Measurements from ENCODE around the gene CSTPP1.
"Not testable (repeated sequence)": the region's sequence is repeated elsewhere in the genome, so short reads cannot be mapped to it uniquely, and the experiment has no call there.

CSTPP1 gene

DNA sequence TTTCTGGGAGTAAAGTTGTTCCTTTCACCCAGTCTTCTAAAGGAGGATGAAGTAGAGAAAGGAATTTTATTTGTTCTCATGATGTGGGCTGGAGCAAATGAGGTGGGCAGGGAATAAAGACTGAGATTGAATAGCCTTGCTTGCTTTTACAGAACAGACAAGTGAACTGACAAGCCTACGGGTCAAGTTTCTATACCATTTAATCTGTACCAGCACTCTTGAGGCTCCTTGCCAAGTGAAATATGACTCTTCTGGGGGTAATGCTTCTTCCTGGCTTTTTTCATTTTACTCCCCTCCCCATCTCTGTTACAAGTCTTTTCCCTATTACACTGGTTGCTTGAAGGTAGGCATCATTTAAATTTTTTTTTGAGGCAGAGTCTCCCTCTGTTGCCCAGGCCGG is 54.8 kb downstream of the CSTPP1 start:
- DNase-seq (ENCODE audit: low read depth) = no peak

DNA sequence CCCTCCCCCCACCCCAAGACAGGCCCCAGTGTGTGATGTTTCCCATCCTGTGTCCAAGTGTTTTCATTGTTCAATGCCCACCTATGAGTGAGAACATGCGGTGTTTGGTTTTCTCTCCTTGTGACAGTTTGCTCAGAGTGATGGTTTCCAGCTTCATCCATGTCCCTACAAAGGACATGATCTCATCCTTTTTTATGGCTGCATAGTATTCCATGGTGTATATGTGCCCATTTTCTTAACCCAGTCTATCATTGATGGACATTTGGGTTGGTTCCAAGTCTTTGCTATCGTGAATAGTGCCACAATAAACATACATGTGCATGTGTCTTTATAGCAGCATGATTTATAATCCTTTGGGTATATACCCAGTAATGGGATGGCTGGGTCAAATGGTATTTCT is 55.8 kb downstream of the CSTPP1 start:
- DNase-seq (ENCODE audit: low read depth) = not testable (repeated sequence)

DNA sequence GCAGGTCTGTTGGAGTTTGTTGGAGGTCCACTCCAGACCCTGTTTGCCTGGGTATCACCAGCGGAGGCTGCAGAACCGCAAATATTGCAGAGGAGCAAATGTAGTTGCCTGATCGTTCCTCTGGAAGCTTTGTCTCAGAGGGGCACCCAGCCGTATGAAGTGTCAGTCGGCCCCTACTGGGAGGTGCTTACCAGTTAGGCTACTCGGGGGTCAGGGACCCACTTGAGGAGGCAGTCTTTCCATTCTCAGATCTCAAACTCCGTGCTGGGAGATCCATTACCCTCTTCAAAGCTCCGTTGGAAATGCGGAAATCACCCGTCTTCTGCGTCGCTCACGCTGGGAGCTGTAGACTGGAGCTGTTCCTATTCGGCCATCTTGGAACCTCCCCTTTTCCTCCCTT is 61.2 kb downstream of the CSTPP1 start:
- not testable (repeated sequence) for DNase-seq (ENCODE audit: low read depth)

DNA sequence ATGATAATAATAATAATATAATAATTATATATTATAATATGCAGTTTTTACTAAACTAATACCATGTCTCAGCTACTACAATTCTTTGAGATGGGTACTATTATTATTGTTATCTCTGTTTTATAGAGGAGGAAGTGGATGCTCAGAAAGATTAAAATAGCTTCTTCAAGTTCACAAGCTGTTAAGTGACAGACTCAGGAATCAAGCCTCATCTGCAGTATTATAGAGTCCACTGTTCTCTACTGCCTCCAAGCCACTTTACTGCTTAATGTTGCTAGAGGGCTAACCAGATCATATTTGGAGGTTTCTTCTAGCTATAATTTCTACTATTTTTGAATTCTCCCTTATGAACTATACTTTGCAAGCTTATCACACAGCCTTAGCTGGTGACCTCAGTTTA is 62.7 kb downstream of the CSTPP1 start:
- no peak for DNase-seq (ENCODE audit: low read depth)

DNA sequence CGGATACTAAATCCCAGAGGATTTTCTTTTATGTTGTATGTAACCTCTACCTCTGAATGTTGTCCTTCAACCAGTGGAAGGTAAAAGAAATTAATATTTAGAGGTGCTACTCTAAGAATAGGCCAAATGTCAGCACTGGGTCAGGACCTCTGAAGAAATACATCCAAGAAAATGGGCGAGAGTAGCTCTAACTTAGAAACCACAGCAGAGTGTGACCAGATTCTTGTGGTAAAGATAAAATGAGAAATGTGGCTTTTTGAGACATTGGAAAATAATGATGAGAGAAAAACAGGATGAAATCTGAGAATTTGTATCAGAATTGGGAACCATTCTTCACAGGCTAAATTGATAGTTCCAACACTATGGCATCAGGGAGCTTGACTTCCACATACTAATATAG is 63.5 kb downstream of the CSTPP1 start:
- DNase-seq (ENCODE audit: low read depth) = no peak

DNA sequence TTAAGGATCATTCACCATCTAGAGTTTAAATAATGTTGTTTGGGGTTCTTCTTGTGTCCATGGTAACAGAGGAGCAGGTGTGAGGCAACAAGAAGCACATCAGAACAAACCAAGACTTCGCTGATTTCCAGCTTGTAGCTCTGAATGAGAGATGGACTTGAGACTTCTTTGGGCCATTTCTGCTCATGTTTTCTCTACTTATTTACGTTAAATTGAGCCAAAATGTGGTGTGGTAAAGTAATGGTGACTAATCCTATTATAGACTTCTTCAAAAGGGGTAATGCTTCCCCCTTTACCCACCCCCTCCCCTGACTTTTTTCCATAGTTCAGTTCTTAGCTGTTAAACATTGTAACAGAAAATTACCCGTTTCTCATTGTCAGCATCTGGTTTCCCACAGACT is 65.2 kb downstream of the CSTPP1 start:
- no peak for DNase-seq (ENCODE audit: low read depth)

DNA sequence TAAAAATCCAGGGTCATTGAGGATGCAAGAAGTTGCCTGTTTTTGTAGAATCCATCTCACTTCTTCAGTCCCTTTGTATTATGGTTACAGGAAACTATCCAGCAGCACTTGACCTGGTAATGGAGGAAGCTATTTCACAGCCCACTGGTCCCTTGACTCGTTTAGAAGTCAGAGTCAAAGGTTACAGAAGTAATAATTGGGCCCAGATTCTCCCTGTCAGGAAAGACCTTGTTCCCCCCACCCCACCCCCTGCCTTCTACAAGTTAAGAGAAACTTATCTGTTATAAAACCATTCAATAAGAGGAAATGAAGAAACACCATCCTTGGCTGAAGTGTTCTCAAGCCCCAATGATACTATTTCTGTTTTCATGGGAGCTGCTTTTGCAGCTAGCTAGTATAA is 65.8 kb downstream of the CSTPP1 start:
- DNase-seq (ENCODE audit: low read depth) = no peak

DNA sequence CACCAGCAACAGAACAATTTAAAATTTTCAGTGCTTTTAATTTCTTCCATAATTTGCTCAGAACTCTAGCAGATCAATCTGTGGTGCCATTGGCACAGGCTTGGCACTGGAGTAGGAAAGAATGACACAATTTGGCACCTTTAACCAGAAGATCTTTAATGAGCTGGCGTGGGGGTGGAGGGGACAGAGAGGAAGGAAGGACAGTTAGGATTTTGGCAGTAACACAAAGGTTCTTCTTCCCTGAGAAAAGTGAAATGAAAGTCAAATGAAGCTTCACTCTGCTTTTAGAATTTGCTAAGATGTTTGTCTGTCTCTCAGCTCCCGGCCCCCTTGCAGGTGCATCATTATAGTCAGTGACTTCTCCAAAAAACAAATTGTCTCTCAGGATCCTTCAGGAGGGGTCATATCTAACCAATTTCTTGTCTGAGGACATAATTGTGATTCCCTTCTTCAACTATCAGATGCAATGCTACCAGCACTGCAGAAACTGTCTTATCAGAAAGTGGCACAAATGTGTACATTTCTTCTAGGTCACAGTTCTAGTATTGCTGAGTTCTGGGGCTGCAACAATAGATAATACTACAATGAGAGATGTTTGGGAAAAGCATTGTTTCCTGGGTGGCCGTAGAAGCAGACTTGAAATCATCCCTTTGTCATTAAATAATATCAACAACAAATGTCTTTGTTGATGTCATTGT is 66.8 kb downstream of the CSTPP1 start:
- DNase-seq (ENCODE audit: low read depth) = no peak

DNA sequence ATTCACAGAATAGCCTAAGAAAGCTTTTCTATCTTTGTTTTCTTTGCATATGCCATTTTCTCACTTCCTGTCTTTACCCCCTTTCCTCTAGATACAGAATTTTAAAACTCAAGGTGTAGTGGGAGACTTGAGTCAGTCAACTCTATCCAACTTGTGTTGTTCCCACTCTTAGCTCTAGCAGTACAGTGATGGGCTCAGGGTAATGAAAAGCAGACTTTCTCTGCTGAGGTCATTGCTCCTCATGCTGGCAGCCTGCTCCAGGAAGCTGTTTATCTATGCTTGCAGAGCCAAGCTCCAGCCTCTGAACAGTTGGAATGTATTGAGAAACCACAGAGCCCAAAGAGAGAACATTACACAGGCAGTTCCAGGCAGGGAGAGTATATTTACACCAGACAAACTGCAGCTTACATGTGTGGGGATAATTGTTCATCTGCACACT is 68.1 kb downstream of the CSTPP1 start:
- DNase-seq (ENCODE audit: low read depth) = no peak

DNA sequence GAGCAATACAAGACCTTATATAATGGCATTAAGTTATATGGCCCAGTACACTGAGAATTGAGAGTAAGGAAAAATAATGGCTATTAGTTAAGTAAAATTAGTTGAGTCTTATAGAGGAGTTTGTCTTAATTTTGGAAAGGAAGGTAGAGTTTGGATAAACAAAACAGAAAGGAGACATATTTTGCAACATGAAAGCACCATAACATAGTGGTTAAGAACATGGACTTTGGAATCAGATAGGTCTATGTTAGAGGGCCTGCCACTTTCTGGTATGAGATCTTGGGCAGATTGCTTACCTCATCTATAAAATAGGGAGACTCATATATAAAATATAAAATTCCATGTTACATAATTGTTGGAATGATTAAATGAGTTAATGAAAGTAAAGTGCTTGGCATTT is 68.9 kb downstream of the CSTPP1 start:
- DNase-seq (ENCODE audit: low read depth) = no peak

DNA sequence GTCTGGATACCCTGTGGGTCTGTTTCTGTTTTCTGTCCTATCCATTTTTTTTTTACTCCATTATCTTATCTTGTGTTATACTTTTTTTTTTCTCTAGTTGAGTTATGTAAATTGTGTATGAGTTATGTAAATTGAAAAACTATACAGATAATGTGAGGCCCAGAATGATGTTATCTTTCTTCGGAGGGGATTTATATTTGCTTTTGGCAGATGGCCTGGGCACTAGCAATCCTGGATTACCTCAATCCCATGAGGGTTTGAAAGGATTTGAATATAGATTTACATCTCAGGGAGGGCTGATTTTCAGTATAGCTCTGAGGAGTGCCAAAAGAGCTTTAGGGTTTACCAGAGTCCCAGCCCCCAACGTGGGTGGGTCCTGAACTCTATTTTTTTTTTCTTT is 71.0 kb downstream of the CSTPP1 start:
- DNase-seq (ENCODE audit: low read depth) = no peak

DNA sequence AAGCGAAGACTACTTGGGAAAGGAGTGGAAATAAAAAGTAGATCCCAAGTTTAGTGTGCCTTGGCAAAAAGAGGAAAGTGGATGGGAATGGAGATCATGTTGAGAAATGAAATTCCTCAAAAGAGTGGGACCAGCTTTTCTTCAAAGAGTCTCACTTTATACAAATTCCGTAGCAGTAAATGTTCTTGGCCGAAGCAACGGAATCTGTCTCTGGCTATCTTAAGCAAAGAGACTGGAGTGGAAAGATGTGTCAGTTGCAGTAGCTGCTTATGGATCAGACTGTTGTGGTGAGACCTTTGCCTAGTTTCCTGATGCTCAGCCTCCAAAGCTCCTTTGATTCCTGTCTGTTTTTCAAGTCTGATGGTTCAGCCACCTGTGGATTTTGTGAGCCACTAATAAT is 73.6 kb downstream of the CSTPP1 start:
- DNase-seq (ENCODE audit: low read depth) = no peak

DNA sequence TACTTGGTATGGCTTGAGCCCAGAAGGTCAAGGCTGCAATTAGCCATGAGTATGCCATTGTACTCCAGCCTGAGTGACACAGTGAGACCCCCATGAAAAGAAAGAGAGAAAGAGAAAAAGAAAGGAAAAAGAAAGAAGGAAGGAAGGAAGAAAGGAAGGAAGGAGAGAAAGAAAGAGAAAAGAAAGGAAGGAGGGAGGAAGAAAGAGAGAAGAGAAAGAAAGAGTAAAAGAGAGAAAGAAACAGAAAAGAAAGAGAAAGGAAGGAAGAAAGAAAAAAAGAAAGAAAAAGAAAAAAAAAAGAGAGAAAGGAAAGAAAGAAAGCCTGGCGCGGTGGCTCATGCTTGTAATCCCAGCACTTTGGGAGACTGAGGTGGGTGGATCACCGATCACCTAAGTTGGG is 77.5 kb downstream of the CSTPP1 start:
- no peak for DNase-seq (ENCODE audit: low read depth)

DNA sequence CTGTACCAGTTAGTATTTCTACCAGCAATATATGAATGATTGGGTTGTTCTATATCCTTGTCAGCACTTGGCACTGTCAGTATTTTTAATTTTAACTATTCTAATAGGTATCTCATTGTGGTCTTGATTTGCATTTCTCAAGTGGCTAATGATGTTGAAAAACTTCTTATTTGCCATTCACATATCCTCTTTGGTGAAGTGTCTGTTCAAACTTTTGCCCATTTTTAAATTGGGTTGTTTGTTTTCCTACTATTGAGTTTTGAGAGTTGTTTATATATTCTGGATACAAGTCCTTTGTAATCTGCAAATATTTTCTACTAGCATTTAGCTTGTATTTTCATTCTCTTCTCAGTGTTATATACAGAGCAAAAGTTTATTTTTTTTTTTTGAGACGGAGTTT is 82.1 kb downstream of the CSTPP1 start:
- no peak for DNase-seq (ENCODE audit: low read depth)

DNA sequence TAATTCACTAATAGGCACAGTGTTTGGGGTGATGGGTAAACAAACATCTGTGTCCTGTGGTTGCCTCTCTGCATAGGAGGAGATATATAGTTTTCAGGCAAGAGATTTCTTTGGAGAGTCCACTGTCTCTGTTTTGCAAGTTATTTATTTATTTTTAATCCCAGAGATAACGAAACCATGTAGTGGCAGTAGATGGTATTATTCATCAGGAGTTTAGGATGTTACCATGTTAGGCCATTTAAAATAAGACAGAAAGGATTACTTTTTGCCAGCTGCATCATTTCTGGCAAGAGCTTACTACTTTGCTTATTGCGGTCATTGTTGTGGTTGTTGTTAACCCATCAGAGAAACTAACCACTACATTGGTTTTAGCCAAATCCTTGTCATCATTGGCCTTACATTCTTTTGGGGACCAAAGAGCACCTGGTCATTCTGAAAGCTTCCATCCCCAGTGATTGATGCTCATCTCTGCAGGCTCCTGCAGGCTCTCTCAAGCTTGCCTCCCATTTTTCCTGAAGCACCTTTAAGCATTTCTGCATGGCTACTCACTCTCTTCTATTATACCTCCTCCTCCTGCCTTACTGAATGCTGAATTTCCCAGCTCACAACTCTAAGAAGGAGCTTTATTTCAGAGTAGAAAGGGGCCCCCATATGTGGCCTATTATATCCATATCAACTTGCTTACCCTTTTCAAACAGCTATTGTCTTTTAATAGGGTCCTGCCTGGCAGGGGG is 84.4 kb downstream of the CSTPP1 start:
- DNase-seq (ENCODE audit: low read depth) = no peak

DNA sequence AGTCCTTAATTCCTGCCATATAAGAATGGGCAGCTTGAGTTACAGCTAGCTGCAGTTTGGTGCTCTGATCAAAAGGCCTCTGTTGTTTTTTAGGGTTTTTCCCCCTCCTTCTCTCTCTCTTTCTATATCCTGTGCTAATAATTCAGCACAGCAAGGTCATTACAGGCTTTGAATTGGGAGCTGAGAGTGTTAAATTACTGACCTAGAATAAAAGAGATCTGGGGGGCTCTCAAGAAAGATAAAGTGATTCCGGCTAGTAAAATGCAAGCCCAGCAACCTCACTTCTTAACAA is 84.9 kb downstream of the CSTPP1 start:
- DNase-seq (ENCODE audit: low read depth) = no peak

DNA sequence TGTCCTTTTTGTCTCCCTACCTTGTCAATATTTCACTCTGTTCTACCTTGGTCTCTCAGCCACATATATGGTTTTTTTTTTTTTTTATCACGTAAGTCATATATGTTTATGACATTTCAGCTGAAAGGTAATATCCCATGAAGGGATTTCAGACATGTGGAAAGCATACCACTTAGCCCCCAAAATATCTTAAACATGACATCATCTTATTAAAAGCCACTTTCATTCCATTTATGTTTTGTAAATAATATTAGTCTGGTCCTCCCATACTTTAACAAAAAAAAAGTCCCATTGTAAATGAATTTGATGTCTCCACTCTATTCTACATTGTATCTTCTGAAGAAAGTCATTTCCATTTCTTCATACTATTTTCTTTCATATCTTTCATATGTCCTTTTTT is 85.4 kb downstream of the CSTPP1 start:
- no peak for DNase-seq (ENCODE audit: low read depth)

DNA sequence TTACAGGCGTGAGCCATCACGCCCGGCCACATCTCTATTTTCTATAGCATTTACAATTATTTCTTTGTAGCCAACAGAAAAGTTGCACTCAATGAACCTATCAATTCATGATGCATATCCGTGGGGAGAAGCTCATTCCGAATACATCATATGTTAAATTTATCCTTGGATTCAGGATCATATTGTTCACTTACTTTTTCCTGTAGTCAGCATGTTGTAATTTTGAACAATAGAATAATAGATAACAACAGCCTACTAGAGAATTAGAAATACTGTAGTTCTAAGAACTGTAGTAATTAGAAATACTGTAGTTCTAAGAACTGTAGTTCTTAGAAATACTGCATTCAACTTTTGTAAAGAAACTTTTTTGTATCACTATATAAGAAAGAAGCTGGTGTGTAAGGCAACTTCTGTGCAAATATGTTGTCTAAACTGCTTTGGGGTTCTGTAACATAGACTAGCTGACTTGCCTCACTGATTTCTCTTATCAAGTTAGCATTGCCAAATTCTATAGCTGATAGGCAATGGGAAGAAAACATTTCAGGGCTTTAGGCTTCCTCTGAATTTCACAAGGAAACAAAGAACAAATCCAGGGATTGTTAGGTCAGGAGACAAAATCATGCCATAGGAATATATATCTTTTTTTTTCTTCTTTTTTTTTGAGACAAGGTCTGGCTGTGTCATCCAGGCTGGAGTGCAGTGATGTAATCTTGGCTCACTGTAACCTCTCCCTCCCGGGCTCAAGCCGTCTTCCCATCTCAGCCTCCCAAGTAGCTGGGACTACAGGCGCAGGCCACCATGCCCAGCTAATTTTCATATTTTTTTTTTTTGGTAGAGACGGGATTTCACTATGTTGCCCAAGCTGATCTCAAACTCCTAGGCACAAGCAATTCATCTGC is 91.9 kb downstream of the CSTPP1 start:
- DNase-seq (ENCODE audit: low read depth) = no peak

DNA sequence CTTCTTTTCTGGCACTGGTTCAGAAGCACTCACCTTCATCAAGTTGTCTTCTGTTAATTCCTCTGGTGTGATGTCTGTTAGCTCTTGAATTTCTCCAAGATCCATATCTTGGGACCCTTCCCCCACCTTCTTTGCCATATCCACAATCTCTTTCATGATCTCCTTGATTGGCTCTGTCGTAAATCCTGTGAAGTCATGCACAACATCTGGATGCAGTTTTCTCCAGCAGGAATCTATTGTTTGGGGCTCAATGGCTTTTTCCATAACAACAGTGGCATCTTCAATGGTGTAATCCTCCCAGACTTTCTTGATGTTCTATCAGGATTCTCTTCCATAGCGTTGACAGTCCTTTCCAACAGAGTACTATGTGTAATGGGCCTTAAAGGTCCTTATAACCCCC is 96.9 kb downstream of the CSTPP1 start:
- DNase-seq (ENCODE audit: low read depth) = no peak

DNA sequence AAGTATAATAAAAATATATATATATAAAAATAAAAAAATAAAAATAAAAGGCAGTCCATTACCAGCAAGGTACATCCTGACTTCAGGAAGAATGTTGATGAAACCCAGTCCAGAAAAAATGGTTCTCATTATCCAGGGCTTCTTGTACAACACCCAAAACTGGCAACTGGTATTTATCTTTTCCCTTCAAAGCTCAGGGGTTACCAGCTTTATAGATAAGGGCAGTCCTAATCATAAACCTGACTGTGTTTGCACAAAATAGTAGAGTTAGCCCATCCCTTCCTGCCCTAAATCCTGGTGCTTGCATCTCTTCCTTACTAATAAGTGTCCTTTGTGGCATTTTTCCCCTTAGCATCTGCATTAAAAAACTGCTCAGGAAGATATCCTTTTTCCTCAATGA is 97.5 kb downstream of the CSTPP1 start:
- no peak for DNase-seq (ENCODE audit: low read depth)

DNA sequence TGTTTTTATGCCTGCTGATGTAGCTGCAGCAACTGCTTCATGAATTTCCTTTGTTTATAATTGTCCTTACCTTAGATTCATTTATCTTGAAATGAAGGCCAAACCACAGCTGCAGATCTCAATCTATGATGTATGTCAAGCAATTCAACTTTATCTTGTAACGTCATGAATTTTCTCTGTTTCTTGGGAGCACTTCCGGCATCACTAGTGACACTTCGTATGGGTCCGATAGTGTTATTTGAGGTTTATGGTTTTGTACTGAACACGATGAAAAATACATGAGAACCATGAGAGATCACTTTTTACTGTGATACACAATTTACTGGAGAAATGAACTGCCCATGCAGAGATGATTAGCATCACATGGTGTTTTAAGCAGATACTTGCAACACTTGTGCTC is 98.5 kb downstream of the CSTPP1 start:
- DNase-seq (ENCODE audit: low read depth) = no peak

DNA sequence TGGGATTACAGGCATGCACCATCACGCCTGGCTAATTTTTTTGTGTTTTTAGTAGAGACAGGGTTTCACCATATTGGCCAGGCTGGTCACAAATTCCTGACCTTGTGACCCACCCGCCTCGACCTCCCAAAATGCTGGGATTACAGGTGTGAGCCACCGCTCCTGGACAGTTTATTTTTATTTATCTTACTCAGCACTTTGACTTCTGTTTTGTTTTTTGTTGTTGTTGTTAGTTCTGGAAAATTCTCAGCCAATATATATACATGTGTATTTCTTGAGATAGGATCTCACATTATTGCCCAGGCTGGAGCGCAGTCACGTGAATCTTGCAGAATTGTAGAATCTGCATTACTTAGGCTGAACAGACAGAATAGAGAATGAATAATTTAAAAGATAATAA is 107.6 kb downstream of the CSTPP1 start:
- no peak for DNase-seq (ENCODE audit: low read depth)

DNA sequence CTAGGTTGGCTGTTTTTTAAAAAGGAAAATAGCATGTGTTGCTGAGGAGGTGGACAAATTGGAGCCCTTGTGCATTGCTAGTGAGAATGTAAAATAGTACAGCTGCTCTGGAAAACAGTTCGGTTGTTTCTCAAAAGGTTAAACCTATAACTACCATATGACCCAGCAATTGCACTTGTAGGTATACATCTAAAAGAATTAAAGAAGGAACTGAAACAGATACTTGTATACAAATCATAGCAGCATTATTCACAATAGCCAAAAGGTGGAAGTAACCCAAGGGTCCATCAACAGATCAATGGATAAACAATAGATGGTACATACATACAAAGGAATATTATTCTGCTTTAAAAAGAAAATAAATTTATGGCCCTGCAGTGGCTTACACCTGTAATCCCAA is 111.4 kb downstream of the CSTPP1 start:
- DNase-seq (ENCODE audit: low read depth) = no peak
